Measurements from ENCODE around the gene MYO1B. TPM values are rescaled to one million over a fixed set of nuclear protein-coding genes. Genes with fewer than 3 reads are reported as not detected.

Gene MYO1B
- total and polyA plus RNA-seq, 2 of the 8 experiments (the other 6 are each of a cell fraction or from before 2014, with no cell fraction given) = 15.5 to 61.2 TPM

DNA sequence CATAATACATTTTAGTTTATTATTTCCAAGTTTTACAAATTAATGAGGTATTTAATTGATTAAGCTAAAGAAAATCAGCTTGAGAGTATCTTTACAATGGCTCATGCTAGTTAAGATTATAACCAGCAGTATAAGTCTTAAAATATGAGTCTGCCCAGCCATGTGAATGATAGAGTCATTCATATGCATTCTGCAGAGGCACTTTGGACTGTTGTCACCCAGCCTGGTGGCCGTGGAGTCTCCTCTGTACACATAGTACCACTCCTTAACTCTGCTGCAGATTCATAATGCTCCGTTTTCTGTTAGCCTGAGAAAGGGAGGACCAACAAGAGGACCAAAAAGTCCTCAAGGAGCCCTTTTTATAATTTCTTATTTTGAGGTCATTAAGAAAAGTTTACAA, 148.8 kb downstream of the MYO1B start (continued):
- TF ChIP-seq CREB1 (IDR thresholded peaks at IDR 0.05) (no peak), CEBPB (IDR thresholded peaks at IDR 0.05; ENCODE audit: low read depth, low read length) (no peak), YY1 (IDR thresholded peaks at IDR 0.05; ENCODE audit: low read depth, low read length) (no peak), TBP (IDR thresholded peaks at IDR 0.05; ENCODE audit: low read depth, low read length) (no peak)
- TF ChIP-seq, protein P1, sequence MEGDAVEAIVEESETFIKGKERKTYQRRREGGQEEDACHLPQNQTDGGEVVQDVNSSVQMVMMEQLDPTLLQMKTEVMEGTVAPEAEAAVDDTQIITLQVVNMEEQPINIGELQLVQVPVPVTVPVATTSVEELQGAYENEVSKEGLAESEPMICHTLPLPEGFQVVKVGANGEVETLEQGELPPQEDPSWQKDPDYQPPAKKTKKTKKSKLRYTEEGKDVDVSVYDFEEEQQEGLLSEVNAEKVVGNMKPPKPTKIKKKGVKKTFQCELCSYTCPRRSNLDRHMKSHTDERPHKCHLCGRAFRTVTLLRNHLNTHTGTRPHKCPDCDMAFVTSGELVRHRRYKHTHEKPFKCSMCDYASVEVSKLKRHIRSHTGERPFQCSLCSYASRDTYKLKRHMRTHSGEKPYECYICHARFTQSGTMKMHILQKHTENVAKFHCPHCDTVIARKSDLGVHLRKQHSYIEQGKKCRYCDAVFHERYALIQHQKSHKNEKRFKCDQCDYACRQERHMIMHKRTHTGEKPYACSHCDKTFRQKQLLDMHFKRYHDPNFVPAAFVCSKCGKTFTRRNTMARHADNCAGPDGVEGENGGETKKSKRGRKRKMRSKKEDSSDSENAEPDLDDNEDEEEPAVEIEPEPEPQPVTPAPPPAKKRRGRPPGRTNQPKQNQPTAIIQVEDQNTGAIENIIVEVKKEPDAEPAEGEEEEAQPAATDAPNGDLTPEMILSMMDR (IDR thresholded peaks at IDR 0.05; ENCODE audit: control extremely low read depth in 1 of 3, insufficient read depth in 1 of 3, low read depth in 1 of 3, low read length in 3 of 3) = no peak

All from H1 (cell line).